Fibroblast of the aortic adventitia (primary cell): ENCODE data around the gene SSR4. TPM values are rescaled to one million over a fixed set of nuclear protein-coding genes. Genes with fewer than 3 reads are reported as not detected.

ENCODE experiments used
- DNase-seq: peaks from one replicate; pipeline ENCODE4 v3.0.0-alpha.2; 2010; ENCODE audit warnings: low read depth
- H3K4me3 ChIP-seq: 2 replicates; pipeline ENCODE4 v1.5.1; 2011; ENCODE audit warnings: low read depth, mild to moderate bottlenecking, control low read depth, low read length, moderate library complexity
- total RNA-seq: library from RNA; depleted of rRNA; stranded (reverse); fragments of >200 nt; gene quantifications from 2 replicates; pipeline ENCODE4 v1.2.3, GENCODE V29; 2012; ENCODE audit warnings: low replicate concordance
- TF ChIP-seq, protein P1 (sequence below): IDR thresholded peaks from 2 replicates; pipeline ENCODE4 v1.5.1; 2011; ENCODE audit warnings: mild to moderate bottlenecking, low read length, control low read depth, inconsistent platforms; ENCODE audit not compliant: insufficient read depth

The SSR4 gene
- total RNA-seq, 1 donor: 186 TPM

DNA sequence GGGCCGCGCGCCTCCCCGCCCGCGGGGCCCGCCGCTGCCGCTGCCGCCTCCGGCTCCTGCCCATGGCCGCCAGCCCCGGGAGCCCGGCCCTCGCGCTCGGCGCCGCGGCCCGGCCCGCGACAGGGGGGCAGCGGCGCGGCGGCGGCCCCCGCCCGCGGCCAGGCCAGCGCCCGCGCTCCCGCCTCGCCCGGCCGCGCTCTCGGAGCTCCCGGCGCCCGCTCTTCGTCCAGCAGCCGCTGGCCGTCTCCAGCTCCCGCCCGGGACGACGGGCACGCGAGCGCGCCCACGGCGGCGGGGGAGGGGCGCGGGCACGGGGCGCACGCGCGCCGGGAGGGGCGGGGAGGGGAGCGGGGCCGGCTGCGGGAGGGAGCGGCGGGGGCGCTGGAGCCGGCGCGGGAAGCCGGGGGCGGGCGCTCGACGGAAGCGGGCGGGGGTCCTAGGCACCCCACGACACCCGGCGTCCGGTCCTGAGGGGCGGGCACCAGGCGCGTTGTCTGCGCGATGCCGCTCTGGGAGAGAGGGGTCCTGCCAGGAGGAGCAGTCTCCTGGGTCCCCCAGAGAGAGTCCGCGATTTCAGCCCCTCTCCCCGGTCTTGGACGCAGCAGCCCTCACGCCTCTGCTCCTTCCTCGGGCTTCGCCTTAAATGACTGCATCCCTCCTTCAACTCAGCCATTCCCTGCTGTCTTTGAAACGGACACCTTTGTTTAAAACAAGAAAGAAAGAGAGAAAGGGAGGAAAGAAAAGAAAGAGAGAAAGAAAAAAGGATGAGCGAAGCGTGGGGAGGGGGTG is 36.4 kb downstream of the SSR4 start:
- TF ChIP-seq, protein P1, sequence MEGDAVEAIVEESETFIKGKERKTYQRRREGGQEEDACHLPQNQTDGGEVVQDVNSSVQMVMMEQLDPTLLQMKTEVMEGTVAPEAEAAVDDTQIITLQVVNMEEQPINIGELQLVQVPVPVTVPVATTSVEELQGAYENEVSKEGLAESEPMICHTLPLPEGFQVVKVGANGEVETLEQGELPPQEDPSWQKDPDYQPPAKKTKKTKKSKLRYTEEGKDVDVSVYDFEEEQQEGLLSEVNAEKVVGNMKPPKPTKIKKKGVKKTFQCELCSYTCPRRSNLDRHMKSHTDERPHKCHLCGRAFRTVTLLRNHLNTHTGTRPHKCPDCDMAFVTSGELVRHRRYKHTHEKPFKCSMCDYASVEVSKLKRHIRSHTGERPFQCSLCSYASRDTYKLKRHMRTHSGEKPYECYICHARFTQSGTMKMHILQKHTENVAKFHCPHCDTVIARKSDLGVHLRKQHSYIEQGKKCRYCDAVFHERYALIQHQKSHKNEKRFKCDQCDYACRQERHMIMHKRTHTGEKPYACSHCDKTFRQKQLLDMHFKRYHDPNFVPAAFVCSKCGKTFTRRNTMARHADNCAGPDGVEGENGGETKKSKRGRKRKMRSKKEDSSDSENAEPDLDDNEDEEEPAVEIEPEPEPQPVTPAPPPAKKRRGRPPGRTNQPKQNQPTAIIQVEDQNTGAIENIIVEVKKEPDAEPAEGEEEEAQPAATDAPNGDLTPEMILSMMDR: no peak
- no peak overlapping the region for H3K4me3 ChIP-seq
- no peak for DNase-seq

DNA sequence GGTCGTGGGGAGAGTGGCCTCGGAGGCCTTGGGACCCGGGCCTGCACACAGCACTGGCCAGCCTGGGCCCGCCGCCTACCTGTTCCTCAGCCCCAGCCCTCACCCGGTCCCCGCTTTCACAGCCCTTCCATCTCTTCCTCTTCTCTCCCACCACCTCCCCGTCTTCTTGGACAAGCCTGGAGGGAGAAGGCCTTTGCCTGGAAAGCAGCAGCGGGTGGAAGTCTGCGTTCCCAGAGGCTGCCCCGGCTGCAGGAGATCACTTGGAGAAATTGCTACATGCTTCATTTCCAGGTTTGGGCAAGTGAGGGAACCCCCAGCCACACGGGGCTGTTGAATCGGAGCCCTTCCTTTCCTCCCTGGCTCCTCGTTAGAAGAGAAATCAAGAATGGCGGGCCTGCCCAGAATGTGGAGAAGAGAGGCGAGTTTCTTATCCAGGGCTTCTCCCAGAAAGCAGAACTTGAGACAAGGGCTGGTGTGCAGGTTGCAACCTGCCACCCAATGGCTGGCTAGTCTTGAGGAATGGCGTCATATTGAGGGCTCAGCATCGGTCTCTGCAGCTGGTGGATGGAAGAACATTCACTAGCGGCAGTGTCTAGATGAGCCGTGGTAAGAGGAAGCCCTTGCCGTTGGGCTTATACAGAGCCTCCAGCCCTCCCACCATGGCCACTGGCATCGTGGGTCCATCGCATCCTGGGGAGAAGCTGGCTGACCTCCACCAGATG is 37.1 kb downstream of the SSR4 start:
- no peak overlapping the region for H3K4me3 ChIP-seq
- DNase-seq: no peak
- TF ChIP-seq, protein P1: no peak

DNA sequence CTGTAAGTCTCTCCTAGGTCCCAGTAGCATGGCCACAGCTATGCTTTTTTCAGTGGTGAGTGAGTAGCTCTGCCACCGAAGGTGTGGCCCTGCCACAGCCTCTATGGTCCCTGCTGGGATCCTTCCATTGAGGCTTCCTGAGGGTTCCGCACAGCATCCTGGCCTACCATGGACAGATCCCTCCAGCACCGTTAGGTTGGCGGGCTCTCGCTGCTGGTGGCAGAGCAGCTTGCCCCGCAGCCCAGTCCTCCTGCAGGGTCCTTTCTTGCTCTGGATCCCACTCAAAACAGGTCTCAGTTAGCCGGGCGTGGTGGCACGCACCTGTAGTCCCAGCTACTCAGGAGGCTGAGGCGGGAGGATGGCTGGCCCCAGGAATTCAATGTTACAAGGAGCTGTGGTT is 38.3 kb downstream of the SSR4 start:
- DNase-seq: no peak
- TF ChIP-seq, protein P1: no peak
- H3K4me3 ChIP-seq: no peak overlapping the region

DNA sequence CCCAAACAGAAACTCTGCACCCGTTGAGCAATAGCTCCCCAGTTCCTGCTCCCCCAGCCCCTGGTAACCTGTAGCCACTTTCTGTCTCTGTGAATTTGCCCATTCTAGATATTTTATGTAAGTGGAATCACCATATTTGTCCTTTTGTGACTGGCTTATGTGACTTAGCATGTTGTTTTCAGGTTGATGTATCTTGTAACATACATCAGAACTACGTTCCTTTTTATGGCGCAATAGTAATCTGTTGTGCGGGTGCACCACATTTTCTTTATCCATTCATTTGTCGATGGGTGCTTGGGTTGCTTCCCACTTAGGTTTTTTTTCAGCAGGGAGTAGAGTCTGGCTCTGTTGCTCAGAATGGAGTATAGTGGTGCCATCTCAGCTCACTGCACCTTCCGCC is 42.5 kb downstream of the SSR4 start:
- DNase-seq: no peak
- TF ChIP-seq, protein P1: no peak
- H3K4me3 ChIP-seq: no peak overlapping the region

DNA sequence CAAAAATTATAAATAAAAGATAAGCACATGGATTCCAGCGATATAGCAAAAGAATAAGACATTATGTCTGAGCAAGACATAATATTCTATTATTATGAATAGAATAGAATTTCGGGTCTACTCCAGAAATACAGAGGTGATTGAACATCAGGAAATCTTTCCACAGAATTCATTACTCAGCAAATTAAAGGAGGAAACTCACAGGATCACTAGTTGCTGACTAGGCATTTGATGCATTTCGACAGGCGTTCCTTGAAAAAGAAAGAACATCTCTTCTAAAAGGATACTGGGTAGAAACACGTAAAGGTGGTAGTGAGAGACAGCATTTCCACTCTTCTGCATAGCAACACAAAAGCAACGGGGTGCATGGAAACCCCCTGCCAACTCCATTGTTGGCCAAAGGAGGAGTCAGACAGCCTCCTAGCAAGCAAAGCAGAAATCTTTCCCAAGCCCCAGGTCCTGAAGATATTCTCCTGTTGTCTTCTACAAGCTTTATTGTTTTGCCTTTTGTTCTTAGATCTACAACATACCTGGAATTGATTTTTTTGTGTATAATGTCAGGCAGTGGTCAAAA is 50.1 kb downstream of the SSR4 start:
- TF ChIP-seq, protein P1: no peak
- H3K4me3 ChIP-seq: no peak overlapping the region
- DNase-seq: no peak

DNA sequence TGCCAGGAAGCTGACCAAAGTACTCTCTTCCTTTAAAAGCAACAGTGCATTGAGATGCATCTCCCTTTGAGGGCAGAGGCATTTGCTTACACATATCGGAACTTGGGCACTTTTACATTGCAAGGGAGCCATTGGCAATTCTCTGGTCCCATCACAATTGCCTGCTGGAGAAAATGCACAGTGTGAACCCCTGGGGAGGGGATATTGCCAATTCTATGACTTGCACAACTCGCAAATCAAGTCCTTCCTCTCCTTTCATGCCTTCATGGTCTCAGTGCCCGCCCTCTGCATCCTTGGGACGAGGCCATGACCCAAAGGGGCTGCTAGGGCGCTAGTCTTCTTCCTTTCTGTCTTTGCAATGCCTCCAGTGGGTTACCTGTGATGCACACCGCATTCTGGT is 50.7 kb downstream of the SSR4 start:
- H3K4me3 ChIP-seq: no peak overlapping the region
- DNase-seq: no peak
- TF ChIP-seq, protein P1: no peak
